Sigmoid colon (tissue), 7 donors: ENCODE measurements around the gene KCTD3. TPM values are rescaled to one million over a fixed set of nuclear protein-coding genes. Genes with fewer than 3 reads are reported as not detected.

Source experiments
- DNase-seq: peaks from one replicate; pipeline ENCODE4 v3.0.0-alpha.2; 2019
- H3K27ac ChIP-seq, 4 donors: fragments of 200-600 bp; sonication (generic); one replicate each; pipeline ENCODE4 v1.5.1; 2016 to 2019; ENCODE audit warnings: mild to moderate bottlenecking in 1 of 4
- H3K27me3 ChIP-seq, 3 donors: fragments of 200-600 bp; sonication (generic); one replicate each; pipeline ENCODE4 v1.5.1; 2019; ENCODE audit warnings: mild to moderate bottlenecking in 1 of 3
- H3K36me3 ChIP-seq, 4 donors: fragments of 200-600 bp; sonication (generic); one replicate each; pipeline ENCODE4 v1.5.1; 2016 to 2019
- H3K4me1 ChIP-seq, 4 donors: fragments of 200-600 bp; sonication (generic); one replicate each; pipeline ENCODE4 v1.5.1; 2017 to 2019
- H3K4me3 ChIP-seq, 4 donors: fragments of 200-600 bp; sonication (generic); one replicate each; pipeline ENCODE4 v1.5.1; 2017 to 2019; ENCODE audit warnings: mild to moderate bottlenecking in 2 of 4, moderate library complexity in 1 of 4
- H3K9me3 ChIP-seq, 4 donors: fragments of 200-600 bp in 3 of 4; sonication (generic) in 3 of 4; one replicate each; pipeline versions ENCODE4 v1.5.1 to v1.6.1; 2013 to 2019
- CTCF ChIP-seq, 4 experiments: fragments of 450-650 bp in 3 of 4; fragments of 200-600 bp in 1 of 4; IDR thresholded peaks; one replicate each; pipeline ENCODE4 v1.5.1; 2016 to 2019; ENCODE audit warnings: antibody characterized with exemption in 4 of 4, mild to moderate bottlenecking in 3 of 4, moderate library complexity in 2 of 4
- EP300 ChIP-seq, 4 donors: sonication (generic); formaldehyde crosslinking; IDR thresholded peaks; one replicate each; pipeline ENCODE4 v1.6.1; 2017; ENCODE audit warnings: antibody characterized with exemption in 4 of 4
- POLR2A ChIP-seq, 2 donors: fragments of 450-650 bp; IDR thresholded peaks; one replicate each; pipeline ENCODE4 v1.6.1; 2016; ENCODE audit warnings: antibody characterized with exemption in 2 of 2, mild to moderate bottlenecking in 2 of 2, moderate library complexity in 2 of 2
- POLR2AphosphoS5 ChIP-seq, 4 donors: sonication (generic); formaldehyde crosslinking; IDR thresholded peaks; one replicate each; pipeline ENCODE4 v1.6.1; 2017; ENCODE audit warnings: antibody characterized with exemption in 4 of 4
- WGBS, 2 donors: extraction: QIAGEN DNeasy Blood & Tissue Kit; methylation state at CpG; one replicate each; pipeline ENCODE4 v1.1.7; 2013; 5-methylcytosine and 5-hydroxymethylcytosine counted together
- intact Hi-C: fragments of 100-400 bp; cut with DNase I; formaldehyde crosslinking; loops from one replicate; pipeline ENCODE4 v1.15.1; 2023
- polyA plus RNA-seq, 3 donors: library from polyadenylated mRNA; stranded (reverse); fragments of 200-250 nt; gene quantifications; one replicate each; pipeline ENCODE4 v1.2.3, GENCODE V29; 2013
- total RNA-seq, 4 donors: library from RNA; depleted of rRNA; stranded (reverse); fragments of >200 nt; gene quantifications; one replicate each; pipeline ENCODE4 v1.1.0, GENCODE V29; 2016
- donor health status: healthy with polysubstance abuse.
- donor health status: Bipolar disorder and iron deficiency.
- donor health status: healthy.

KCTD3 gene
- total and polyA plus RNA-seq, 7 donors, result 17.6 to 136 (median 93.0) TPM

- 92 to 96% methylated on average over 4 of the region's 4 CpGs for WGBS, 2 donors
- intact Hi-C loops, result no loop called here
- TF ChIP-seq POLR2AphosphoS5 (IDR thresholded peaks at IDR 0.05) (peak in 1 of 4 donors; percentile 20), EP300 (IDR thresholded peaks at IDR 0.05) (no peak), POLR2A (IDR thresholded peaks at IDR 0.05) (no peak)
- Histone ChIP-seq H3K27ac (no peak overlapping the region), H3K9me3 (no peaks in the 10 kb centered on the region), H3K4me1 (no peaks in the 10 kb centered on the region), H3K4me3 (no peak overlapping the region), H3K36me3 (no peaks in the 10 kb centered on the region), H3K27me3 (no peaks in the 10 kb centered on the region)
- no peak for DNase-seq
These were observed 76.7 kb downstream of the KCTD3 start for GRCh38 chr1:215643592-215644321.

GRCh38 chr1:215645182-215645581 is 78.1 kb downstream of the KCTD3 start:
- TF ChIP-seq POLR2A (IDR thresholded peaks at IDR 0.05), result no peak
- no peak for TF ChIP-seq POLR2AphosphoS5 (IDR thresholded peaks at IDR 0.05)
- no peak for TF ChIP-seq EP300 (IDR thresholded peaks at IDR 0.05)
- no peak for TF ChIP-seq CTCF (IDR thresholded peaks at IDR 0.05)
- H3K4me1 ChIP-seq, result no peaks in the 10 kb centered on the region
- H3K27me3 ChIP-seq, result no peaks in the 10 kb centered on the region
- no peak overlapping the region for H3K4me3 ChIP-seq
- intact Hi-C loops, result no loop called here
- 89 to 93% methylated on average over 4 of the region's 4 CpGs for WGBS, 2 donors
- DNase-seq, result no peak
- H3K9me3 ChIP-seq, result no peaks in the 10 kb centered on the region
- no peak overlapping the region for H3K27ac ChIP-seq
- H3K36me3 ChIP-seq, result no peaks in the 10 kb centered on the region

GRCh38 chr1:215645861-215646260 is 78.8 kb downstream of the KCTD3 start:
- 95 to 96% methylated on average over 2 of the region's 2 CpGs for WGBS, 2 donors
- no peaks in the 10 kb centered on the region for H3K9me3 ChIP-seq
- no peak for DNase-seq
- H3K4me1 ChIP-seq, result no peaks in the 10 kb centered on the region
- H3K36me3 ChIP-seq, result no peaks in the 10 kb centered on the region
- TF ChIP-seq CTCF (IDR thresholded peaks at IDR 0.05), result no peak
- TF ChIP-seq POLR2AphosphoS5 (IDR thresholded peaks at IDR 0.05), result no peak
- TF ChIP-seq EP300 (IDR thresholded peaks at IDR 0.05), result no peak
- TF ChIP-seq POLR2A (IDR thresholded peaks at IDR 0.05), result no peak
- no peak overlapping the region for H3K27ac ChIP-seq
- intact Hi-C loops, result no loop called here
- no peak overlapping the region for H3K4me3 ChIP-seq
- no peaks in the 10 kb centered on the region for H3K27me3 ChIP-seq

- no peak for TF ChIP-seq EP300 (IDR thresholded peaks at IDR 0.05)
- TF ChIP-seq POLR2A (IDR thresholded peaks at IDR 0.05), result no peak
- TF ChIP-seq POLR2AphosphoS5 (IDR thresholded peaks at IDR 0.05), result no peak
- TF ChIP-seq CTCF (IDR thresholded peaks at IDR 0.05), result no peak
- no peak for DNase-seq
- H3K4me3 ChIP-seq, result no peak overlapping the region
- intact Hi-C loops, result no loop called here
- WGBS, 2 donors, result 72 to 76% methylated on average over 3 of the region's 3 CpGs
- no peaks in the 10 kb centered on the region for H3K9me3 ChIP-seq
- no peaks in the 10 kb centered on the region for H3K4me1 ChIP-seq
- H3K27me3 ChIP-seq, result no peaks in the 10 kb centered on the region
- no peaks in the 10 kb centered on the region for H3K36me3 ChIP-seq
- H3K27ac ChIP-seq, result no peak overlapping the region
These were observed 80.6 kb downstream of the KCTD3 start for GRCh38 chr1:215647738-215648137.

GRCh38 chr1:215648957-215649356 is 81.9 kb downstream of the KCTD3 start:
- no peak overlapping the region for H3K4me3 ChIP-seq
- H3K9me3 ChIP-seq, result no peaks in the 10 kb centered on the region
- TF ChIP-seq POLR2AphosphoS5 (IDR thresholded peaks at IDR 0.05) (no peak), POLR2A (IDR thresholded peaks at IDR 0.05) (no peak), EP300 (IDR thresholded peaks at IDR 0.05) (no peak), CTCF (IDR thresholded peaks at IDR 0.05) (no peak)
- no peaks in the 10 kb centered on the region for H3K27me3 ChIP-seq
- H3K4me1 ChIP-seq, result no peaks in the 10 kb centered on the region
- DNase-seq, result no peak
- intact Hi-C loops, result no loop called here
- 90 to 96% methylated on average over 4 of the region's 4 CpGs for WGBS, 2 donors
- no peak overlapping the region for H3K27ac ChIP-seq
- no peaks in the 10 kb centered on the region for H3K36me3 ChIP-seq
